WTC11 (cell line): Measurements from ENCODE around the gene RYR2.

Experiments
- CREB1 ChIP-seq: sonication (generic); formaldehyde crosslinking; IDR thresholded peaks from 2 replicates; pipeline ENCODE4 v1.8.0; 2023; ENCODE audit warnings: mild to moderate bottlenecking, missing genetic modification reagents
- ETV6 ChIP-seq: sonication (generic); formaldehyde crosslinking; IDR thresholded peaks from 2 replicates; pipeline ENCODE4 v1.8.1; 2022; ENCODE audit warnings: mild to moderate bottlenecking, missing genetic modification reagents

DNA sequence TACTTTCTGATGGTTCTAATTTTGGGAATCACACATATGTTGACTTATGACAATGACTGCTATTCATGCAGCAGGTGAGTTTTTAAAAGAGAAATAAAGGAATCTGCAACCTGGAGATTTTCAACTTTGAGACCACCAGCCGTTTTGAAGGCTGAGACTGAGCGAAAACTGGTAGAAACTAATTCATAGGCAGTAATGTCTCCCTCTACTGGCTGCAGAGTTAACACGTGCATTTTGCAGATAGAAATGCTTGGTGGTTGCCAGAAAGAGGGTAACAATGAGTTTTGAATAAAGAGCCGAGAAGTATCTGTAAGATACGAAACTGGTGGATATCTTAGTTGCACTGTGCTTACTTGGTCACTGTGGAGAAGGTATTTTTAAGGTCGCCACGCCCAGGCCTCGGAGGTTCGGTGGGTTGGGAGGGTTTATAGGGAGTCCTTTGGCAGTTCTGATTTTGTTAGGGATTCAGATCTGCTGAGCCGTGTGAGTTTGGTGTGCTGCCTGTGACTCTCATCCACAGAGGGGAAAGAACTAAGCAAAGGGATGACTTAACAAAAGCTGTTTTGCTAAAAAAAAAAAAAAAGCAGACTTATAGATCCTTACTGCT, 83.0 kb downstream of the RYR2 start:
- no peak for TF ChIP-seq ETV6
- no peak for TF ChIP-seq CREB1 (CRISPR knock-in tag)
